GM12872 (cell line): ENCODE measurements around the gene PRR7.

Experiments used
- TF ChIP-seq, protein P1 (sequence below): IDR thresholded peaks from 3 replicates; pipeline ENCODE4 v1.5.1; 2011; ENCODE audit warnings: low read depth, mild to moderate bottlenecking, low read length, moderate library complexity; ENCODE audit not compliant: insufficient read depth

The PRR7 gene

DNA sequence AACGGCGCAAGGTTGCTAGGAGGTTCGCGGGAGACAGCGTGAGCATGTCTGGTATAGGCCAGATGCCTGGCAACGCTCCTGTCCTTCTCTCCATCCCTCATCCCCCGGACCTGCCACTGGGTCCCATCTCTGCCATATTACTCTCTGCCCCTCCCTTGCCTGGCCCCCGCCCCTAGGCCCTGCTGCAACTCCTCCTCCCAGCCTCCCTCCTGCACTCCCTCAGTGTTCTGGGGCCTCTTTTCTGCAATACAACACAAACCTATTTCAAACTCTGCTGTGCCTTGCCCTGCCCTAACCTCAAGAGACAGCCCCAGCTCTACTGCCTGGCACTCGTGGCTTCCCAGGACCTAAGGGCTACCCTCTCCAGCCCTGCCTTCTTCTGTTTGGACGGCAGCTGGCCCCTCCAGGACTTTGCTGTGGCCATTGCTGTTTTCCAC is 35.8 kb downstream of the PRR7 start:
- TF ChIP-seq, protein P1, sequence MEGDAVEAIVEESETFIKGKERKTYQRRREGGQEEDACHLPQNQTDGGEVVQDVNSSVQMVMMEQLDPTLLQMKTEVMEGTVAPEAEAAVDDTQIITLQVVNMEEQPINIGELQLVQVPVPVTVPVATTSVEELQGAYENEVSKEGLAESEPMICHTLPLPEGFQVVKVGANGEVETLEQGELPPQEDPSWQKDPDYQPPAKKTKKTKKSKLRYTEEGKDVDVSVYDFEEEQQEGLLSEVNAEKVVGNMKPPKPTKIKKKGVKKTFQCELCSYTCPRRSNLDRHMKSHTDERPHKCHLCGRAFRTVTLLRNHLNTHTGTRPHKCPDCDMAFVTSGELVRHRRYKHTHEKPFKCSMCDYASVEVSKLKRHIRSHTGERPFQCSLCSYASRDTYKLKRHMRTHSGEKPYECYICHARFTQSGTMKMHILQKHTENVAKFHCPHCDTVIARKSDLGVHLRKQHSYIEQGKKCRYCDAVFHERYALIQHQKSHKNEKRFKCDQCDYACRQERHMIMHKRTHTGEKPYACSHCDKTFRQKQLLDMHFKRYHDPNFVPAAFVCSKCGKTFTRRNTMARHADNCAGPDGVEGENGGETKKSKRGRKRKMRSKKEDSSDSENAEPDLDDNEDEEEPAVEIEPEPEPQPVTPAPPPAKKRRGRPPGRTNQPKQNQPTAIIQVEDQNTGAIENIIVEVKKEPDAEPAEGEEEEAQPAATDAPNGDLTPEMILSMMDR: no peak

DNA sequence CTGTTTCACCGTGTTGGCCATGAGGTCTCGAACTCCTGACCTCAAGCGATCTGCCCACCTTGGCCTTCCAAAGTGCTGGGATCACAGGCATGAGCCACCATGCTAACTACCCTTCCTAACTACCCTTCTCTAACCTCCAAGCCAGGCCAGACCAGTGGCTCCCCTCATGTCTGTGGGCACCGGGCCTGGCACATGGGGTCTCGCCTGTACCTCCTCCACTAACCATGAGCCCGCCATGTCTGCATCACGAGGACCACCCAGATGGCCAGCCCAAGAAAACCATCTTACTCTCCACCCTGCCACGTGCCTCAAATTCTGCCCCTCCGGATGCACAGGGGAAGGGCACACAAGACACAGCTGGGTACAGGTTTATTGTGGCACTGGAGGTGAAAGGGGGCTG is 36.4 kb downstream of the PRR7 start:
- TF ChIP-seq, protein P1: no peak

DNA sequence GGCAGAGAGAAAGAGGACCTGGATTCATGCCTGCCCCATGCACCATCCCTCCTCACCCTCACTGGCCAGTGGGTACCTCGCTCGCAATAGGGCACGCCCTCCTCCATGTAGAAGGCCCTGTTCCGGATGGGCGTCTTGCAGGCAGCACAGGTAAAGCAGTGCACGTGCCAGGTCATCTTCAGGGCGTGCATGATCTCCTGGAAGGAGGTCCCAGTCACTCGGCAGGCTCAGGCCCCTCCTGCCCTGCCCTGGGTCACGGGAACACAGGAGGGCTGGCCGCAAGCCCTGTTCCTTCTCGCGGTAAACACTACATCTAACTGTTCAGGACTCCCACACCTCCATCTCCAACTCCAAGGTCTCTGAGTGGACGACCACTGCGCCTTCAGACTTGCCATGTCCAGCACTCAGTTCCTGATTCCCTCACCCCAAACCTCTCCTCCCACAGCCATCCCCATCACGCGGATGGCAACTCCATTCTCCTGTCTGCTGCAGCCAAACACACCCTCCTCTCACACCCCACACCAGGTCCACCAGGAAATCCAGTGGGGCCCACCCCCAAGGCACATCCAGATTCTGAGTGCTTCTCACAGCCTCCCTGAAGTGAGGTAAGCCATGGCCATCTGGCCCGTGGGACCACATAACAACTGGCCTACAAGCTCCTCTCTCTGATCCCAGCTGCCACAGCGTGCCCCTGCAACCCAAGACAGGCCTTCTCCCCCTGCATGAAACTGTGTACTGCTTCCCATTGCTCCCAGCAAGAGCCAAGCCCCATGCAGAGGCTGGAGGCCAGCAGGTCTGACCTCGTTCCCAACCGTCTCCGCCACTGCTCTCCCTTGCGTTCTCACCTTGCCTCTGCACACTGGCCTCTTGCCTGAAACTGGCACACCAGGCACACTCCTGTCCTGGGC is 37.6 kb downstream of the PRR7 start:
- TF ChIP-seq, protein P1: no peak

DNA sequence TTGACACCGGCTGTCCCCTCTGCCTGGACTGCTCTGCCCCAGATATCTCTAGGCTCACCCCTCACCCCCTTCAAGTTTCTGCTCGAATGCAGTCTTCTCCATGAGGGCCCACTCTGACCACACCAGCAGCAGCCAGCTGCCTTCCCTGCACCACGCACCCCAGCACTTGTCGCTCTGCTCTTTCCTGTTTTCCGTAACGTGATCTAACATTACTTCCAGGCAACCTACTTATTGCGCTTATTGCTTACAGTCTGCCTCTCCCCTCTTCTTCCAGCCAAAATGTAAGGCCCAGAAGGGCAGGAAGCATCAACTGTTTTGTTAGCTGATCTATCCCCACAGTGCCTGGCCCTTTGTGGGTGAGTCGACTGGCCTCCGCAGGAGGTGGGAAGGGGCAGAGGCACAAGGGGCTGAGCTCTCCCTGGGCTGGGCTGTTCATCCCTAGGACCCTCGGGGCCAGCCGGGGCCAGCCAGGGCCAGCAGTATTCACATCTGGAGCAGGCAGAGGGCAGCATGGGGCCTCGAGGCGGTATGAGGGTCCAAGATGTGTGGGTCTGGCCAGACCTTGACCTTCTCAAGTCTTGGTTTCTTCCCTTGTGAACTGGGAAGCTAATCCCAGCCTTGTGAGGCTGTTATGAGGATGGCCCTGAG is 38.4 kb downstream of the PRR7 start:
- TF ChIP-seq, protein P1: no peak

DNA sequence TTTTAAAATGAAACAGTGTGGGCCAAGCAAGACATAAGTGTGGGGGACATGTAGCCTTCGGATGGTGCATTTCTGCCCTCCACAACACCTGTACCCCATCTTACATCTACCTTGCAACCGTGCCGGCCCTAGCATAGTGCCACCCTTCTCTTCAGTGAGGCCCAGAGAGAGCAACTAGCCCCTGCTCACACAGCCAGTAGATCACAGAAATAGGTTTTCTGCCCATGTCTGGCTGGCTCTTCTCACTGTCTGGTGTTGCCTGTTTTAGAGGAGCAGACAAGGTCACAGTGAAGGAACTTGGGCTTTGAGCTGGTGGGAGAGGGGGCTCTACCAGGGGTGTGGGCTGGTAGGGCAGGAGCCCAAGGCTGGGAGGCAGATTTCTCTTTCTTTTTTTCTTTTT is 39.6 kb downstream of the PRR7 start:
- TF ChIP-seq, protein P1: no peak

DNA sequence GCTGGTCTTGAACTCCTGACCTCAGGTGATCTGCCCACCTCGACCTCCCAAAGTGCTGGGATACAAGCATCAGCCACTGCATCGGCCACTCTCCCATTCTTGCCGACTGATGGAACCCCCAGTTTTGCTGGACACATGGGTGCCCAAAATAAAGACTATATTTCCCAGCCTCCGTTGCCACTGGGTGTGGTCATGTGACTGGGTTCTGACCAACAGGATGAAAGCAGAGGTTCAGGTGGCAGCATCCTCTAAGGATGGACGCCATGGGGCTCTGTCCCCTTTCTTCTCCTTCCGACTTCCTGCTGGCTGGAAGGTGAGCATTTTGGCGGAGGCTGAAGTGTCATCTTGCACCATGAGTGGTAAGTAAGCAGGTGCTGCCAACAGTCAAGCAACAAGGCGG is 40.5 kb downstream of the PRR7 start:
- TF ChIP-seq, protein P1: no peak

DNA sequence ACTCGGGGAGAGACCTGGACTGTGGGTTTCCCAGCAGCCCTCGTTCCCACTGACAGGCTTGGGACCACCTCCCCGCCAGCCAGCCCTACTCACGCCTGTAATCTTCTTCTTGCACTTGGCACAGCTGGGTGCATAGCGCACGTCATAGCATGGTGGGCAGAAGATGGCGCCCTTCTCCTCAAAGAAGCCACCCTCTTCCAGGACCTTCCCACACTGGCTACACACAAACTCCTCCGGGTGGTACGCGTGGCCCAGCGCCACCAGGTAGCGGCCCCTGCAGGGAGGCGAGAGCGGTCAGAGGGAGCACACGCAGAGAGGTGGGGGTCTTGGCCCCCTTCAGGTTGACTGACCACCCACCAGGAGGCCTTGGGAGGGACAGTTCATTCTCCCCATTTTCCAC is 41.4 kb downstream of the PRR7 start:
- TF ChIP-seq, protein P1: 0 out of 3 replicates have a peak, but pooled peaks have one; percentile 14
